ENCODE data around the gene FAT2. TPM values are rescaled to one million over a fixed set of nuclear protein-coding genes. Genes with fewer than 3 reads are reported as not detected.

Gene FAT2
- total and polyA plus RNA-seq, 2 experiments from 2014 or later: 0.06 to 0.59 TPM

DNA sequence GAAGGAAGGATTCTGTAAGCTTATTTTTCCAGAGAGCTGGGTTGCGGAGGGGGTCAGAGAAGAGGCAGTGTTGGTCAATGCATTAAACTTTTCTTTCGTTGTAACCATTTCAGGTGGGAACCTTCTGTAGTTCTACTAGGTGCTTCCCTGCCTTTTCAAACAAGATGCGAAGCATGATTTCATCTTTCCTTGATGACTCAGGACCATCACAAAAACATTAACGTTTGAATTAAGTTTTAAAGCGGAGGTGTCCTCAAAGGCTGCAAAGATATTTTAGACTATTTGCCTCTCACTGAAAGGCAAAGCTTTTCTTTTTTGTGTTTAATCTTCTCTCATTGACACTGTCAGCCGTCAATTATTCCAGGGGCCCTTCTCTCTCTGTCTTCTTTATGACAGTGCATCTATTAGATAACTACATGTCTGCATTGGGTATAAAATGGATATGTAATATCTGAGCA lies 26.3 kb upstream of the FAT2 start:
- peaks cover 37% of the 10 kb centered on the region for H3K4me1 Mint-ChIP-seq
- H3K36me3 Mint-ChIP-seq (ENCODE audit: low read depth): no peaks in the 10 kb centered on the region
- H3K27ac ChIP-seq (ENCODE audit: low read depth): no peak overlapping the region
- no peaks in the 10 kb centered on the region for H3K9me2 ChIP-seq (ENCODE audit: insufficient read depth)
- no peak for DNase-seq (ENCODE audit: low spot score)
- H3K4me3 ChIP-seq: no peak overlapping the region
- peak overlapping the region; percentile 19; the same call in 1 of the 2 replicates for H3K4me2 ChIP-seq
- no peaks in the 10 kb centered on the region for H3K36me3 ChIP-seq (ENCODE audit: insufficient read depth)
- H3K4me3 Mint-ChIP-seq: no peak overlapping the region
- no peak overlapping the region for H3K27ac Mint-ChIP-seq
- no peaks in the 10 kb centered on the region; the same call in 2 of the 3 replicates for H3K9me3 Mint-ChIP-seq
- peaks cover 6% of the 10 kb centered on the region for H3K27me3 Mint-ChIP-seq (ENCODE audit: insufficient read depth, low read depth, poor library complexity)
- H2AFZ ChIP-seq: 0 out of 2 replicates have a peak overlapping the region, but pooled peaks have one; percentile 9
- no peaks in the 10 kb centered on the region for H3F3A ChIP-seq (replicated peaks; ENCODE audit: low read depth)
- no peaks in the 10 kb centered on the region for H4K20me1 ChIP-seq (replicated peaks; ENCODE audit: insufficient read depth)
- peaks cover 32% of the 10 kb centered on the region for H3K4me1 ChIP-seq (ENCODE audit: insufficient read depth)
- no peak for ATAC-seq
- H3K27me3 ChIP-seq (ENCODE audit: insufficient read depth): no peaks in the 10 kb centered on the region
- no peaks in the 10 kb centered on the region for H3K79me2 ChIP-seq (replicated peaks; ENCODE audit: insufficient read depth)
- TF ChIP-seq, protein P1, sequence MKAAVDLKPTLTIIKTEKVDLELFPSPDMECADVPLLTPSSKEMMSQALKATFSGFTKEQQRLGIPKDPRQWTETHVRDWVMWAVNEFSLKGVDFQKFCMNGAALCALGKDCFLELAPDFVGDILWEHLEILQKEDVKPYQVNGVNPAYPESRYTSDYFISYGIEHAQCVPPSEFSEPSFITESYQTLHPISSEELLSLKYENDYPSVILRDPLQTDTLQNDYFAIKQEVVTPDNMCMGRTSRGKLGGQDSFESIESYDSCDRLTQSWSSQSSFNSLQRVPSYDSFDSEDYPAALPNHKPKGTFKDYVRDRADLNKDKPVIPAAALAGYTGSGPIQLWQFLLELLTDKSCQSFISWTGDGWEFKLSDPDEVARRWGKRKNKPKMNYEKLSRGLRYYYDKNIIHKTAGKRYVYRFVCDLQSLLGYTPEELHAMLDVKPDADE (IDR thresholded peaks at IDR 0.05): no peak
- TF ChIP-seq NANOG (IDR thresholded peaks at IDR 0.05; ENCODE audit: borderline replicate concordance) (no peak), ZNF331 (CRISPR knock-in tag; IDR thresholded peaks at IDR 0.05; ENCODE audit: low read depth) (no peak), CREB1 (CRISPR knock-in tag; IDR thresholded peaks at IDR 0.05; ENCODE audit: low read depth) (no peak), JUNB (IDR thresholded peaks at IDR 0.05; ENCODE audit: unreplicated experiment) (no peak), ZNF114 (CRISPR knock-in tag; IDR thresholded peaks at IDR 0.05) (no peak), STAT1 (IDR thresholded peaks at IDR 0.05; ENCODE audit: unreplicated experiment) (no peak)
- TF ChIP-seq, protein P2, sequence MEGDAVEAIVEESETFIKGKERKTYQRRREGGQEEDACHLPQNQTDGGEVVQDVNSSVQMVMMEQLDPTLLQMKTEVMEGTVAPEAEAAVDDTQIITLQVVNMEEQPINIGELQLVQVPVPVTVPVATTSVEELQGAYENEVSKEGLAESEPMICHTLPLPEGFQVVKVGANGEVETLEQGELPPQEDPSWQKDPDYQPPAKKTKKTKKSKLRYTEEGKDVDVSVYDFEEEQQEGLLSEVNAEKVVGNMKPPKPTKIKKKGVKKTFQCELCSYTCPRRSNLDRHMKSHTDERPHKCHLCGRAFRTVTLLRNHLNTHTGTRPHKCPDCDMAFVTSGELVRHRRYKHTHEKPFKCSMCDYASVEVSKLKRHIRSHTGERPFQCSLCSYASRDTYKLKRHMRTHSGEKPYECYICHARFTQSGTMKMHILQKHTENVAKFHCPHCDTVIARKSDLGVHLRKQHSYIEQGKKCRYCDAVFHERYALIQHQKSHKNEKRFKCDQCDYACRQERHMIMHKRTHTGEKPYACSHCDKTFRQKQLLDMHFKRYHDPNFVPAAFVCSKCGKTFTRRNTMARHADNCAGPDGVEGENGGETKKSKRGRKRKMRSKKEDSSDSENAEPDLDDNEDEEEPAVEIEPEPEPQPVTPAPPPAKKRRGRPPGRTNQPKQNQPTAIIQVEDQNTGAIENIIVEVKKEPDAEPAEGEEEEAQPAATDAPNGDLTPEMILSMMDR (conservative IDR thresholded peaks at IDR 0.05; ENCODE audit: low read depth in 2 of 2): no peak
- TF ChIP-seq, protein P3, sequence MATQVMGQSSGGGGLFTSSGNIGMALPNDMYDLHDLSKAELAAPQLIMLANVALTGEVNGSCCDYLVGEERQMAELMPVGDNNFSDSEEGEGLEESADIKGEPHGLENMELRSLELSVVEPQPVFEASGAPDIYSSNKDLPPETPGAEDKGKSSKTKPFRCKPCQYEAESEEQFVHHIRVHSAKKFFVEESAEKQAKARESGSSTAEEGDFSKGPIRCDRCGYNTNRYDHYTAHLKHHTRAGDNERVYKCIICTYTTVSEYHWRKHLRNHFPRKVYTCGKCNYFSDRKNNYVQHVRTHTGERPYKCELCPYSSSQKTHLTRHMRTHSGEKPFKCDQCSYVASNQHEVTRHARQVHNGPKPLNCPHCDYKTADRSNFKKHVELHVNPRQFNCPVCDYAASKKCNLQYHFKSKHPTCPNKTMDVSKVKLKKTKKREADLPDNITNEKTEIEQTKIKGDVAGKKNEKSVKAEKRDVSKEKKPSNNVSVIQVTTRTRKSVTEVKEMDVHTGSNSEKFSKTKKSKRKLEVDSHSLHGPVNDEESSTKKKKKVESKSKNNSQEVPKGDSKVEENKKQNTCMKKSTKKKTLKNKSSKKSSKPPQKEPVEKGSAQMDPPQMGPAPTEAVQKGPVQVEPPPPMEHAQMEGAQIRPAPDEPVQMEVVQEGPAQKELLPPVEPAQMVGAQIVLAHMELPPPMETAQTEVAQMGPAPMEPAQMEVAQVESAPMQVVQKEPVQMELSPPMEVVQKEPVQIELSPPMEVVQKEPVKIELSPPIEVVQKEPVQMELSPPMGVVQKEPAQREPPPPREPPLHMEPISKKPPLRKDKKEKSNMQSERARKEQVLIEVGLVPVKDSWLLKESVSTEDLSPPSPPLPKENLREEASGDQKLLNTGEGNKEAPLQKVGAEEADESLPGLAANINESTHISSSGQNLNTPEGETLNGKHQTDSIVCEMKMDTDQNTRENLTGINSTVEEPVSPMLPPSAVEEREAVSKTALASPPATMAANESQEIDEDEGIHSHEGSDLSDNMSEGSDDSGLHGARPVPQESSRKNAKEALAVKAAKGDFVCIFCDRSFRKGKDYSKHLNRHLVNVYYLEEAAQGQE (IDR thresholded peaks at IDR 0.05; ENCODE audit: unreplicated experiment): no peak

DNA sequence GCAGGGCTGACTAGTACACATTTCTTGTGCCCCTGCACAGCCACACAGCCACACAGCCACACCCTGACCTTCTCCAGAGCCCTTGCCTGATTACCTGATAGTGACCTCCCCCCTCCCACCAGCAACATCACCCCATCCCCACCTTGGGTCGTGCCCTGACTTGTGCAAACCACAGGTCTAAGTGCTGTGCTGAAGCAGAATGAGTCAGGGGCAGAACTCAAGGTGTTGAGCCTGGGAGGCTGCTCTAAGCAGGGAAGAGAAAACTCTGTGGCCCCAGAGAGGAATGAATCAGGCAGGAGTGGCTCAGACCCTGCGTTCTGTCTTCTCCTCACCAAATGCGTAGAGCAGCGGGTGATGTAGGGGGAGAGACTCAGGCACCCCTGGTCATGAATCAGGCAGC lies 24.3 kb upstream of the FAT2 start:
- ATAC-seq (no peak), DNase-seq (ENCODE audit: low spot score) (no peak)
- Mint-ChIP-seq H3K27ac (no peak overlapping the region), H3K4me3 (no peak overlapping the region), H3K4me1 (peaks cover 26% of the 10 kb centered on the region), H3K9me3 (no peaks in the 10 kb centered on the region; the same call in 2 of the 3 replicates), H3K36me3 (ENCODE audit: low read depth) (no peaks in the 10 kb centered on the region), H3K27me3 (ENCODE audit: insufficient read depth, low read depth, poor library complexity) (peaks cover 7% of the 10 kb centered on the region)
- Histone ChIP-seq H3K27ac (ENCODE audit: low read depth) (no peak overlapping the region), H3K4me1 (ENCODE audit: insufficient read depth) (peaks cover 28% of the 10 kb centered on the region), H3K4me2 (no peak overlapping the region), H3K27me3 (ENCODE audit: insufficient read depth) (no peaks in the 10 kb centered on the region), H3F3A (replicated peaks; ENCODE audit: low read depth) (no peaks in the 10 kb centered on the region), H3K36me3 (ENCODE audit: insufficient read depth) (no peaks in the 10 kb centered on the region), H3K4me3 (no peak overlapping the region), H3K79me2 (replicated peaks; ENCODE audit: insufficient read depth) (no peaks in the 10 kb centered on the region), H3K9me2 (ENCODE audit: insufficient read depth) (0 out of 2 replicates have a peak, but pooled peaks cover 2% of the 10 kb centered on the region), H2AFZ (no peak overlapping the region), H4K20me1 (replicated peaks; ENCODE audit: insufficient read depth) (no peaks in the 10 kb centered on the region)
- TF ChIP-seq NANOG (IDR thresholded peaks at IDR 0.05; ENCODE audit: borderline replicate concordance): no peak
- no peak for TF ChIP-seq ZNF331 (CRISPR knock-in tag; IDR thresholded peaks at IDR 0.05; ENCODE audit: low read depth)
- TF ChIP-seq JUNB (IDR thresholded peaks at IDR 0.05; ENCODE audit: unreplicated experiment): no peak
- TF ChIP-seq, protein P3 (IDR thresholded peaks at IDR 0.05; ENCODE audit: unreplicated experiment): no peak
- TF ChIP-seq, protein P2 (conservative IDR thresholded peaks at IDR 0.05; ENCODE audit: low read depth in 2 of 2): no peak
- no peak for TF ChIP-seq ZNF114 (CRISPR knock-in tag; IDR thresholded peaks at IDR 0.05)
- TF ChIP-seq POLR2AphosphoS5 (IDR thresholded peaks at IDR 0.05; ENCODE audit: low read depth): no peak
- no peak for TF ChIP-seq EZH2 (IDR thresholded peaks at IDR 0.05; ENCODE audit: low read depth, unreplicated experiment)
